Endothelial cell of umbilical vein (primary cell): ENCODE measurements around the gene COL6A2. TPM values are rescaled to one million over a fixed set of nuclear protein-coding genes. Genes with fewer than 3 reads are reported as not detected.

Source experiments
- BruUV-seq: library from RNA; stranded (reverse); fragments of 400-500 nt; replicated peaks from 2 replicates; lab custom pipeline; 2021; lab: Mats Ljungman, UMichigan
- CTCF ChIA-PET: fragments of 300-600, 350-600 bp; sonication (Branson Sonifier 250); formaldehyde crosslinking; loops from one replicate; lab custom pipeline; 2021; ENCODE audit warnings: antibody characterized with exemption, inconsistent platforms; lab: Charles Lee
- POLR2A ChIA-PET: fragments of 300-600, 350-600 bp; sonication (Branson Sonifier 250); formaldehyde crosslinking; loops from one replicate; lab custom pipeline; 2021; ENCODE audit warnings: antibody characterized with exemption, inconsistent platforms; lab: Charles Lee
- DNase-seq: peaks from one replicate; pipeline ENCODE4 v3.0.0-alpha.2; 2011; ENCODE audit warnings: low read depth, low spot score
- FAIRE-seq: peaks from 2 replicates; lab custom pipeline; 2011; peaks lifted over from hg19 to GRCh38; lab: Jason Lieb, UNC
- H2AFZ ChIP-seq: 2 replicates; pipeline ENCODE4 v1.6.0; 2012; ENCODE audit warnings: low read depth, low read length, control low read depth, inconsistent platforms
- H3K27ac ChIP-seq: 2 replicates; pipeline ENCODE4 v1.5.1; 2011; ENCODE audit warnings: low read depth, mild to moderate bottlenecking, control low read depth, low read length, moderate library complexity; ENCODE audit not compliant: insufficient read depth
- H3K27me3 ChIP-seq, 2 experiments: 2 replicates each; pipeline versions ENCODE4 v1.6.0 to v1.6.1; 2011; ENCODE audit warnings: low read length in 2 of 2, mixed read lengths in 1 of 2; ENCODE audit not compliant: control insufficient read depth in 2 of 2, insufficient read depth in 2 of 2
- H3K36me3 ChIP-seq, 2 experiments: 2 replicates in 1 of 2; 3 replicates in 1 of 2; pipeline ENCODE4 v1.5.1; 2011; ENCODE audit warnings: low read length in 2 of 2, mild to moderate bottlenecking in 1 of 2, moderate library complexity in 1 of 2; ENCODE audit not compliant: control insufficient read depth in 2 of 2, insufficient read depth in 2 of 2; ENCODE audit errors: extremely low read depth in 1 of 2
- H3K4me1 ChIP-seq: 3 replicates; pipeline ENCODE4 v1.5.1; 2011; ENCODE audit warnings: mild to moderate bottlenecking, low read length; ENCODE audit not compliant: control insufficient read depth, insufficient read depth; ENCODE audit errors: extremely low read depth
- H3K4me2 ChIP-seq: 2 replicates; pipeline ENCODE4 v1.6.1; 2011; ENCODE audit warnings: low read length, control low read depth, mixed read lengths; ENCODE audit not compliant: insufficient read depth
- H3K4me3 ChIP-seq, 3 experiments: fragments of 200-600 bp in 1 of 3; sonication (generic), shearing (Covaris generic) in 1 of 3; replicated peaks in 1 of 3; 2 replicates each; pipeline ENCODE4 v1.5.1; 2011 to 2016; ENCODE audit warnings: control low read depth in 3 of 3, low read length in 3 of 3, mild to moderate bottlenecking in 2 of 3, inconsistent platforms in 1 of 3, low read depth in 1 of 3, moderate library complexity in 1 of 3; ENCODE audit not compliant: insufficient read depth in 1 of 3
- H3K79me2 ChIP-seq: 2 replicates; pipeline ENCODE4 v1.6.0; 2012; ENCODE audit warnings: low read length, inconsistent platforms; ENCODE audit not compliant: control insufficient read depth, insufficient read depth
- H3K9ac ChIP-seq: replicated peaks from 2 replicates; pipeline ENCODE3; 2011; ENCODE audit warnings: low read length, control low read depth; ENCODE audit not compliant: insufficient read depth; ENCODE audit errors: extremely low read depth
- H3K9me1 ChIP-seq: replicated peaks from 3 replicates; pipeline ENCODE4 v1.6.0; 2011; ENCODE audit warnings: mild to moderate bottlenecking, low read length; ENCODE audit not compliant: control insufficient read depth, insufficient read depth; ENCODE audit errors: extremely low read depth
- H3K9me3 ChIP-seq: replicated peaks from 2 replicates; pipeline ENCODE4 v1.5.1; 2012; ENCODE audit warnings: low read length, inconsistent platforms; ENCODE audit not compliant: control insufficient read depth, insufficient read depth
- H4K20me1 ChIP-seq: replicated peaks from 2 replicates; pipeline ENCODE3; 2011; ENCODE audit warnings: mild to moderate bottlenecking, low read length; ENCODE audit not compliant: control insufficient read depth, insufficient read depth; ENCODE audit errors: extremely low read depth
- CTCF ChIP-seq, 2 donors: IDR thresholded peaks; 1 replicate in 1 of 2; 2 replicates in 1 of 2; pipeline ENCODE4 v1.5.1; 2011; ENCODE audit warnings: low read length in 2 of 2, mild to moderate bottlenecking in 2 of 2, moderate library complexity in 2 of 2, control low read depth in 1 of 2, inconsistent platforms in 1 of 2, low read depth in 1 of 2; ENCODE audit not compliant: insufficient read depth in 1 of 2; ENCODE audit errors: extremely low read depth in 1 of 2
- EZH2 ChIP-seq: IDR thresholded peaks from 2 replicates; pipeline ENCODE4 v1.6.1; 2012; ENCODE audit warnings: borderline replicate concordance, low read depth, mild to moderate bottlenecking, moderate library complexity, low read length, inconsistent platforms; ENCODE audit not compliant: severe bottlenecking
- FOS ChIP-seq: IDR thresholded peaks from 2 replicates; pipeline ENCODE4 v1.6.1; 2011; ENCODE audit warnings: mild to moderate bottlenecking, low read length, moderate library complexity, borderline replicate concordance; ENCODE audit not compliant: insufficient read depth
- JUN ChIP-seq: IDR thresholded peaks from 2 replicates; pipeline ENCODE4 v1.6.1; 2011; ENCODE audit warnings: borderline replicate concordance, low read depth; ENCODE audit not compliant: insufficient read length, insufficient read depth
- MYC ChIP-seq: IDR thresholded peaks from one replicate; pipeline ENCODE4 v1.6.1; 2011; ENCODE audit warnings: mild to moderate bottlenecking, low read depth, low read length
- POLR2A ChIP-seq: IDR thresholded peaks from 2 replicates; pipeline ENCODE4 v1.6.1; 2012; ENCODE audit warnings: low read depth, mild to moderate bottlenecking, control low read depth, low read length
- POLR2AphosphoS5 ChIP-seq: IDR thresholded peaks from 2 replicates; pipeline ENCODE4 v1.6.1; 2012; ENCODE audit warnings: low read depth, mild to moderate bottlenecking, control low read depth, low read length, moderate library complexity; ENCODE audit not compliant: insufficient read depth
- dilution Hi-C: fragments of 300-500 bp; cut with MboI; formaldehyde crosslinking; loops from one replicate; pipeline ENCODE4 v1.15.0; 2019; ENCODE audit warnings: low sequenced_read_pairs; ENCODE audit not compliant: extremely low pct_ligation_motif_present
- intact Hi-C: fragments of 100-400 bp; cut with micrococcal nuclease; formaldehyde crosslinking; loops from one replicate; pipeline ENCODE4 v1.10.0; 2022
- polyA plus RNA-seq, 4 experiments: library from polyadenylated mRNA; depleted of rRNA in 3 of 4; stranded (reverse) in 3 of 4; unstranded in 1 of 4; fragments of >200 nt; gene quantifications; 2 replicates each; pipeline versions ENCODE4 v1.2.1 to v1.2.3, GENCODE V29; 2011 to 2012; ENCODE audit warnings: missing spikeins in 1 of 4
- total RNA-seq: library from RNA; stranded (reverse); gene quantifications from 2 replicates; pipeline ENCODE4 v1.2.3, GENCODE V29; 2021
- TF ChIP-seq, protein P1 (sequence below): IDR thresholded peaks from 2 replicates; pipeline ENCODE4 v1.6.1; 2011; ENCODE audit not compliant: insufficient read depth, insufficient read length

COL6A2 gene
- total and polyA plus RNA-seq, 2 donors (not counting 3 experiments of a cell fraction or from before 2014, with no cell fraction given) = 3.4 to 6.1 TPM

GRCh38 chr21:46069166-46069565, 28.7 kb upstream of the COL6A2 start:
- FAIRE-seq (no peak), DNase-seq (no peak)
- H3K9ac ChIP-seq = no peak overlapping the region
- intact Hi-C loops (no loop called here), dilution Hi-C loops (no loop called here)
- H2AFZ ChIP-seq = no peak overlapping the region
- H3K4me2 ChIP-seq = no peak overlapping the region
- H3K4me1 ChIP-seq = no peaks in the 10 kb centered on the region
- H4K20me1 ChIP-seq = no peaks in the 10 kb centered on the region
- POLR2A ChIA-PET = no interaction called here
- H3K27ac ChIP-seq = no peak overlapping the region
- H3K4me3 ChIP-seq = no peak overlapping the region
- peaks cover 19 to 24% of the 10 kb centered on the region in 2 experiments for H3K27me3 ChIP-seq
- no TSS peak for BruUV-seq
- no peaks in the 10 kb centered on the region for H3K9me1 ChIP-seq
- H3K36me3 ChIP-seq = no peaks in the 10 kb centered on the region
- CTCF ChIA-PET = no interaction called here
- TF ChIP-seq, protein P1, sequence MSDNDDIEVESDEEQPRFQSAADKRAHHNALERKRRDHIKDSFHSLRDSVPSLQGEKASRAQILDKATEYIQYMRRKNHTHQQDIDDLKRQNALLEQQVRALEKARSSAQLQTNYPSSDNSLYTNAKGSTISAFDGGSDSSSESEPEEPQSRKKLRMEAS = no peak
- TF ChIP-seq MYC (no peak), JUN (no peak), POLR2AphosphoS5 (no peak), CTCF (IDR thresholded peaks at IDR 0.05; ENCODE audit: extremely low read depth in 1 of 2, insufficient read depth in 1 of 2, low read depth in 1 of 2, low read length in 2 of 2) (no peak), FOS (no peak), POLR2A (no peak), EZH2 (no peak)
- H3K79me2 ChIP-seq = no peaks in the 10 kb centered on the region
- no peaks in the 10 kb centered on the region for H3K9me3 ChIP-seq
